Measurements from ENCODE around the gene HOXA7.

The HOXA7 gene

GRCh38 chr7:27143023-27143949 lies 13.2 kb downstream of the HOXA7 start, which contains the start of gene HOXA5:
Gene HOXA5 (minus strand): TSS chr7:27143681. CDS start chr7:27143607, 74 bp downstream.
- no peak for ATAC-seq (ENCODE audit: insufficient read depth, low read depth)
- DNase-seq = no peak
- H3K9ac ChIP-seq (ENCODE audit: low read depth, low read length) = no peak within 1 kb of the TSS

GRCh38 chr7:27142580-27143022 lies 13.9 kb downstream of the HOXA7 start:
- Histone ChIP-seq H3K9ac (ENCODE audit: low read depth, low read length) (no peak overlapping the region), H3K4me1 (ENCODE audit: insufficient read depth, low read length) (no peaks in the 10 kb centered on the region), H3K4me2 (ENCODE audit: insufficient read depth, low read length) (no peak overlapping the region), H3K36me3 (ENCODE audit: insufficient read depth, low read length) (peaks cover 13% of the 10 kb centered on the region), H3K9me3 (ENCODE audit: insufficient read depth, low read length, severe bottlenecking) (no peaks in the 10 kb centered on the region), H3K79me2 (ENCODE audit: insufficient read depth, low read length) (no peaks in the 10 kb centered on the region), H3K4me3 (ENCODE audit: low read depth in 1 of 2, low read length in 2 of 2) (no peak overlapping the region), H2AFZ (ENCODE audit: low read depth, low read length) (no peak overlapping the region), H3K27ac (ENCODE audit: low read length) (no peak overlapping the region), H3K27me3 (ENCODE audit: insufficient read depth, low read length, poor library complexity) (no peaks in the 10 kb centered on the region), H4K20me1 (ENCODE audit: insufficient read depth, low read length) (no peaks in the 10 kb centered on the region)
- ATAC-seq (ENCODE audit: insufficient read depth, low read depth) (no peak), DNase-seq (no peak)
- TF ChIP-seq CTCF (IDR thresholded peaks at IDR 0.05; ENCODE audit: borderline replicate concordance, extremely low read depth, low read length, poor library complexity, severe bottlenecking) (no peak), EZH2 (IDR thresholded peaks at IDR 0.05; ENCODE audit: borderline replicate concordance, low read depth, low read length, severe bottlenecking) (no peak)

More at GRCh38 chr7:27143023-27143949, 13.2 kb downstream of the HOXA7 start, which contains the start of gene HOXA5:
- H3K9me3 ChIP-seq (ENCODE audit: insufficient read depth, low read length, severe bottlenecking) = no peaks in the 10 kb centered on the region
- TF ChIP-seq CTCF (IDR thresholded peaks at IDR 0.05; ENCODE audit: borderline replicate concordance, extremely low read depth, low read length, poor library complexity, severe bottlenecking) (peak; percentile 10), EZH2 (IDR thresholded peaks at IDR 0.05; ENCODE audit: borderline replicate concordance, low read depth, low read length, severe bottlenecking) (no peak)
- H4K20me1 ChIP-seq (ENCODE audit: insufficient read depth, low read length) = no peaks in the 10 kb centered on the region
- no peak within 1 kb of the TSS for H3K27ac ChIP-seq (ENCODE audit: low read length)
- H3K4me3 ChIP-seq (ENCODE audit: low read depth in 1 of 2, low read length in 2 of 2) = no peak within 1 kb of the TSS
- H3K27me3 ChIP-seq (ENCODE audit: insufficient read depth, low read length, poor library complexity) = no peaks in the 10 kb centered on the region
- H2AFZ ChIP-seq (ENCODE audit: low read depth, low read length) = no peak within 1 kb of the TSS
- H3K4me2 ChIP-seq (ENCODE audit: insufficient read depth, low read length) = no peak within 1 kb of the TSS
- H3K4me1 ChIP-seq (ENCODE audit: insufficient read depth, low read length) = peaks cover 2% of the 10 kb centered on the region
- H3K36me3 ChIP-seq (ENCODE audit: insufficient read depth, low read length) = peaks cover 13% of the 10 kb centered on the region
- peaks cover 3% of the 10 kb centered on the region for H3K79me2 ChIP-seq (ENCODE audit: insufficient read depth, low read length)

GRCh38 chr7:27141923-27142579 lies 14.4 kb downstream of the HOXA7 start:
- Histone ChIP-seq H3K4me1 (ENCODE audit: insufficient read depth, low read length) (no peaks in the 10 kb centered on the region), H2AFZ (ENCODE audit: low read depth, low read length) (no peak overlapping the region), H3K4me3 (ENCODE audit: low read depth in 1 of 2, low read length in 2 of 2) (no peak overlapping the region), H3K9ac (ENCODE audit: low read depth, low read length) (no peak overlapping the region), H4K20me1 (ENCODE audit: insufficient read depth, low read length) (no peaks in the 10 kb centered on the region), H3K9me3 (ENCODE audit: insufficient read depth, low read length, severe bottlenecking) (no peaks in the 10 kb centered on the region), H3K36me3 (ENCODE audit: insufficient read depth, low read length) (peaks cover 13% of the 10 kb centered on the region), H3K27me3 (ENCODE audit: insufficient read depth, low read length, poor library complexity) (peaks cover 1% of the 10 kb centered on the region), H3K27ac (ENCODE audit: low read length) (no peak overlapping the region), H3K79me2 (ENCODE audit: insufficient read depth, low read length) (no peaks in the 10 kb centered on the region), H3K4me2 (ENCODE audit: insufficient read depth, low read length) (no peak overlapping the region)
- DNase-seq = no peak
- no peak for TF ChIP-seq EZH2 (IDR thresholded peaks at IDR 0.05; ENCODE audit: borderline replicate concordance, low read depth, low read length, severe bottlenecking)
- no peak for TF ChIP-seq CTCF (IDR thresholded peaks at IDR 0.05; ENCODE audit: borderline replicate concordance, extremely low read depth, low read length, poor library complexity, severe bottlenecking)
- no peak for ATAC-seq (ENCODE audit: insufficient read depth, low read depth)
